Measurements from ENCODE around the gene PCGF3. TPM values are rescaled to one million over a fixed set of nuclear protein-coding genes. Genes with fewer than 3 reads are reported as not detected.
"Not testable (repeated sequence)": the region's sequence is repeated elsewhere in the genome, so short reads cannot be mapped to it uniquely, and the experiment has no call there.

Gene PCGF3
- total and polyA plus RNA-seq, 7 experiments from 2014 or later = 3.8 to 66.8 (median 36.2) TPM

GRCh38 chr4:704971-705277 lies 708 bp upstream of the PCGF3 start:
- H3K4me3 ChIP-seq (ENCODE audit: low read length) = peak overlapping the region; percentile 84
- intact Hi-C loops (cut with micrococcal nuclease) = loop anchor here (1.0 to 5.0 kb wide), 14 partner anchors 24 to 1832 kb away; partner anchors contain the start of genes ATP5ME (in 2 of the 2), MYL5 (in 2 of the 2), DGKQ (in 1 of the 2) and FAM193A (in 1 of the 2)
- ChIA-PET POLR2A (no interaction called here), CTCF (no interaction called here)
- Mint-ChIP-seq H3K4me3 (peak overlapping the region; percentile 68 to 96 (median 83)), H3K4me1 (peaks cover 16 to 24% (median 19%) of the 10 kb centered on the region in 7 donors), H3K27me3 (no peaks in the 10 kb centered on the region), H3K36me3 (peaks cover 0 to 8% (median 0%) of the 10 kb centered on the region in 5 donors), H3K27ac (peak overlapping the region in 6 of 9 donors; percentile 40 to 93 (median 70)), H3K9me3 (peaks cover 0 to 1% (median 0%) of the 10 kb centered on the region in 11 donors)
- peak overlapping the region; percentile 96 for H3K27ac ChIP-seq (ENCODE audit: low read depth, low read length)
- ATAC-seq (no peak), DNase-seq (no peak)
- H3K4me1 ChIP-seq (ENCODE audit: control insufficient read depth in 2 of 2, insufficient read depth in 2 of 2, low read length in 2 of 2) = peaks cover 9 to 11% of the 10 kb centered on the region in 2 donors
- no peaks in the 10 kb centered on the region for H3K36me3 ChIP-seq (ENCODE audit: control insufficient read depth in 2 of 3, insufficient read depth in 3 of 3, low read length in 3 of 3)
- no peaks in the 10 kb centered on the region for H3K27me3 ChIP-seq (ENCODE audit: control insufficient read depth in 2 of 2, insufficient read depth in 2 of 2, low read length in 2 of 2)
- H3K9me3 ChIP-seq (ENCODE audit: control insufficient read depth in 2 of 3, low read length in 3 of 3) = no peaks in the 10 kb centered on the region

DNA sequence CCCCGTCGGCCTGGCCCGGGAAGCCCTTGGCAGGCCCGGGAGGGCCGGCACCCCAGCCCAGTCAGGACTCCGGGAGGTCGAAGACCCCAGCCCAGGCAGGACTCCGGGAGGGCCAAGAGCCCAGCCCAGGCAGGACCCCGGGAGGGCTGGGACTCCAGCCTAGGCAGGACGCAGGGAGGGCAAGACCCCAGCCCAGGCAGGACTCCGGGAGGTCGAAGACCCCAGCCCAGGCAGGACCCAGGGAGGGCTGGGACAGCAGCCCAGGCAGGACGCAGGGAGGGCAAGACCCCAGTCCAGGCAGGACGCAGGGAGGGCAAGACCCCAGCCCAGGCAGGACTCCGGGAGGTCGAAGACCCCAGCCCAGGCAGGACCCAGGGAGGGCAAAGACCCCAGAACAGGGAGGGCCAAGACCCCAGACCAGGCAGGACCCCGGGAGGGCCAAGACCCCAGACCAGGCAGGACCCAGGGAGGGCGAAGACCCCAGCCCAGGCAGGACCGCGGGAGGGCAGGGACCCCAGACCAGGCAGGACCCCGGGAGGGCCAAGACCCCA lies 526 bp downstream of the PCGF3 start:
- H3K4me3 Mint-ChIP-seq = peak overlapping the region in 4 of 10 donors; percentile 9 to 87 (median 31)
- H3K36me3 Mint-ChIP-seq; POLR2A ChIA-PET; H3K9me3 ChIP-seq (ENCODE audit: control insufficient read depth in 2 of 3, low read length in 3 of 3); H3K27ac Mint-ChIP-seq; ATAC-seq; H3K36me3 ChIP-seq (ENCODE audit: control insufficient read depth in 2 of 3, insufficient read depth in 3 of 3, low read length in 3 of 3); H3K27me3 ChIP-seq (ENCODE audit: control insufficient read depth in 2 of 2, insufficient read depth in 2 of 2, low read length in 2 of 2); DNase-seq; H3K27me3 Mint-ChIP-seq; CTCF ChIA-PET; H3K9me3 Mint-ChIP-seq: not testable (repeated sequence)
- Histone ChIP-seq H3K27ac (ENCODE audit: low read depth, low read length) (peak overlapping the region; percentile 96), H3K4me3 (ENCODE audit: low read length) (peak overlapping the region; percentile 84), H3K4me1 (ENCODE audit: control insufficient read depth in 2 of 2, insufficient read depth in 2 of 2, low read length in 2 of 2) (peaks cover 9 to 11% of the 10 kb centered on the region in 2 donors)
- intact Hi-C loops (cut with micrococcal nuclease) = loop anchor here in 1 of 2 donors (5.0 kb wide), 1 partner anchor 1831 kb away; the partner anchor contains the start of gene FAM193A
- H3K4me1 Mint-ChIP-seq = peaks cover 20 to 33% (median 28%) of the 10 kb centered on the region in 7 donors

- Mint-ChIP-seq H3K36me3 (peaks cover 0 to 8% (median 0%) of the 10 kb centered on the region in 5 donors), H3K4me1 (peaks cover 20 to 33% (median 28%) of the 10 kb centered on the region in 7 donors), H3K9me3 (peaks cover 0 to 1% (median 0%) of the 10 kb centered on the region in 11 donors), H3K27ac (no peak overlapping the region), H3K4me3 (peak overlapping the region in 2 of 10 donors; percentile 40 to 47), H3K27me3 (no peaks in the 10 kb centered on the region)
- Histone ChIP-seq H3K4me3 (ENCODE audit: low read length) (no peak overlapping the region), H3K4me1 (ENCODE audit: control insufficient read depth in 2 of 2, insufficient read depth in 2 of 2, low read length in 2 of 2) (peaks cover 9 to 11% of the 10 kb centered on the region in 2 donors), H3K27me3 (ENCODE audit: control insufficient read depth in 2 of 2, insufficient read depth in 2 of 2, low read length in 2 of 2) (no peaks in the 10 kb centered on the region), H3K36me3 (ENCODE audit: control insufficient read depth in 2 of 3, insufficient read depth in 3 of 3, low read length in 3 of 3) (no peaks in the 10 kb centered on the region), H3K27ac (ENCODE audit: low read depth, low read length) (no peak overlapping the region), H3K9me3 (ENCODE audit: control insufficient read depth in 2 of 3, low read length in 3 of 3) (no peaks in the 10 kb centered on the region)
- ChIA-PET POLR2A (interaction anchor here (0.7 kb wide), 1 partner anchor 498 kb away, joined by 4 read pairs; no protein-coding TSS in a partner anchor), CTCF (no interaction called here)
- no peak for ATAC-seq
- no peak for DNase-seq
- intact Hi-C loops (cut with micrococcal nuclease) = loop anchor here in 1 of 2 donors (5.0 kb wide), 1 partner anchor 1830 kb away; the partner anchor contains the start of gene FAM193A
Observed at GRCh38 chr4:706834-707598, 1.4 kb downstream of the PCGF3 start.

GRCh38 chr4:707929-708630 lies 2.4 kb downstream of the PCGF3 start:
- Histone ChIP-seq H3K9me3 (ENCODE audit: control insufficient read depth in 2 of 3, low read length in 3 of 3) (no peaks in the 10 kb centered on the region), H3K4me3 (ENCODE audit: low read length) (no peak overlapping the region), H3K36me3 (ENCODE audit: control insufficient read depth in 2 of 3, insufficient read depth in 3 of 3, low read length in 3 of 3) (no peaks in the 10 kb centered on the region), H3K4me1 (ENCODE audit: control insufficient read depth in 2 of 2, insufficient read depth in 2 of 2, low read length in 2 of 2) (peaks cover 9 to 11% of the 10 kb centered on the region in 2 donors), H3K27me3 (ENCODE audit: control insufficient read depth in 2 of 2, insufficient read depth in 2 of 2, low read length in 2 of 2) (no peaks in the 10 kb centered on the region), H3K27ac (ENCODE audit: low read depth, low read length) (no peak overlapping the region)
- Mint-ChIP-seq H3K4me1 (peaks cover 20 to 33% (median 28%) of the 10 kb centered on the region in 7 donors), H3K9me3 (no peaks in the 10 kb centered on the region), H3K27me3 (no peaks in the 10 kb centered on the region), H3K36me3 (peaks cover 0 to 8% (median 0%) of the 10 kb centered on the region in 5 donors), H3K27ac (peak overlapping the region in 2 of 9 donors; percentile 55 to 76), H3K4me3 (peak overlapping the region in 5 of 10 donors; percentile 32 to 64 (median 42))
- ATAC-seq (no peak), DNase-seq (no peak)
- intact Hi-C loops (cut with micrococcal nuclease) = loop anchor here in 1 of 2 donors (5.0 kb wide), 1 partner anchor 1829 kb away; the partner anchor contains the start of gene FAM193A
- ChIA-PET CTCF (no interaction called here), POLR2A (interaction anchor here (0.7 kb wide), 1 partner anchor 497 kb away, joined by 4 read pairs; no protein-coding TSS in a partner anchor)

DNA sequence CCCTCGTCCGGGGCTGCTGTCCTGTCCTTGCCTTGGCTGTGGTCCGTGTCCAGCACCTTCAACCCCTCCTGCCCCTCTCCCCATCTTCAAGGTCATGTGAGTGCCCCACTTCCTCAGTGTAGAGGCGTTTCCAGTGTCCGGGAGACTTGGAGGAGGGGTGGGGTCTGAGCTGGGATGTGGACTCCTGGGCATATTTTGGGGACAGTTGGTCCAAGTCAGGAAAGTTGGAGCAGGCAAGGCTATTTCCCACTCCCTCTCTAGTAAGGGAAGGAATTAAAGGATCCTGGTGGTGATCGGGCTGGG lies 3.0 kb downstream of the PCGF3 start:
- no peaks in the 10 kb centered on the region for H3K36me3 ChIP-seq (ENCODE audit: control insufficient read depth in 2 of 3, insufficient read depth in 3 of 3, low read length in 3 of 3)
- H3K4me3 Mint-ChIP-seq = peak overlapping the region in 4 of 10 donors; percentile 30 to 65 (median 40)
- POLR2A ChIA-PET = no interaction called here
- H3K36me3 Mint-ChIP-seq = peaks cover 0 to 8% (median 0%) of the 10 kb centered on the region in 5 donors
- intact Hi-C loops (cut with micrococcal nuclease) = loop anchor here in 1 of 2 donors (5.0 kb wide), 1 partner anchor 1829 kb away; the partner anchor contains the start of gene FAM193A
- H3K4me1 Mint-ChIP-seq = peaks cover 20 to 35% (median 28%) of the 10 kb centered on the region in 7 donors
- H3K27me3 Mint-ChIP-seq = no peaks in the 10 kb centered on the region
- H3K4me3 ChIP-seq (ENCODE audit: low read length) = no peak overlapping the region
- H3K27ac Mint-ChIP-seq = peak overlapping the region in 2 of 9 donors; percentile 32 to 72
- CTCF ChIA-PET = no interaction called here
- H3K4me1 ChIP-seq (ENCODE audit: control insufficient read depth in 2 of 2, insufficient read depth in 2 of 2, low read length in 2 of 2) = peaks cover 9 to 11% of the 10 kb centered on the region in 2 donors
- H3K27ac ChIP-seq (ENCODE audit: low read depth, low read length) = no peak overlapping the region
- H3K9me3 Mint-ChIP-seq = no peaks in the 10 kb centered on the region
- no peaks in the 10 kb centered on the region for H3K9me3 ChIP-seq (ENCODE audit: control insufficient read depth in 2 of 3, low read length in 3 of 3)
- H3K27me3 ChIP-seq (ENCODE audit: control insufficient read depth in 2 of 2, insufficient read depth in 2 of 2, low read length in 2 of 2) = no peaks in the 10 kb centered on the region
- ATAC-seq (no peak), DNase-seq (no peak)

DNA sequence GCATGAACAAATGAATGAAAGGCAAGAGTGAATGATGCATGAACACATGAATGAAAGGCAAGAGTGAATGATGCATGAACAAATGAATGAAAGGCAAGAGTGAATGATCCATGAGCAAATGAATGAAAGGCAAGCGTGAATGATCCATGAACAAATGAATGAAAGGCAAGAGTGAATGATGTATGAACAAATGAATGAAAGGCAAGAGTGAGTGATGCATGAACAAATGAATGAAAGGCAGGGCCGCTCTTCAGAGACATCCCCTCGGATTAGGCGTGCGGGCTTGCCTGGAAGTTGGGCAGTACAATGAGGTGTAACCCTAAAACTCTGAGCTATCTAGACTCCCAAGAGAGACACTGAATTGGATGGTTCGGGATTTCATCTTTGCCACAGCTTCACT lies 3.7 kb downstream of the PCGF3 start:
- H3K27ac ChIP-seq (ENCODE audit: low read depth, low read length) = no peak overlapping the region
- no peak overlapping the region for H3K4me3 ChIP-seq (ENCODE audit: low read length)
- H3K4me3 Mint-ChIP-seq = peak overlapping the region in 3 of 10 donors; percentile 23 to 35 (median 29)
- H3K27me3 Mint-ChIP-seq = no peaks in the 10 kb centered on the region
- DNase-seq (no peak), ATAC-seq (no peak)
- POLR2A ChIA-PET = interaction anchor here (1.2 kb wide), 1 partner anchor 72 kb away, joined by 3 read pairs; no protein-coding TSS in a partner anchor
- H3K36me3 ChIP-seq (ENCODE audit: control insufficient read depth in 2 of 3, insufficient read depth in 3 of 3, low read length in 3 of 3) = no peaks in the 10 kb centered on the region
- peaks cover 20 to 36% (median 30%) of the 10 kb centered on the region in 7 donors for H3K4me1 Mint-ChIP-seq
- H3K9me3 Mint-ChIP-seq = no peaks in the 10 kb centered on the region
- H3K9me3 ChIP-seq (ENCODE audit: control insufficient read depth in 2 of 3, low read length in 3 of 3) = no peaks in the 10 kb centered on the region
- H3K27ac Mint-ChIP-seq = peak overlapping the region in 5 of 9 donors; percentile 23 to 78 (median 52)
- peaks cover 0 to 8% (median 0%) of the 10 kb centered on the region in 5 donors for H3K36me3 Mint-ChIP-seq
- CTCF ChIA-PET = no interaction called here
- no peaks in the 10 kb centered on the region for H3K27me3 ChIP-seq (ENCODE audit: control insufficient read depth in 2 of 2, insufficient read depth in 2 of 2, low read length in 2 of 2)
- H3K4me1 ChIP-seq (ENCODE audit: control insufficient read depth in 2 of 2, insufficient read depth in 2 of 2, low read length in 2 of 2) = peaks cover 9 to 11% of the 10 kb centered on the region in 2 donors
- intact Hi-C loops (cut with micrococcal nuclease) = loop anchor here in 1 of 2 donors (5.0 kb wide), 1 partner anchor 1828 kb away; the partner anchor contains the start of gene FAM193A

All from naive thymus-derived CD4-positive, alpha-beta T cell (primary cell).